Measurements from ENCODE around the gene SPDYA.

SPDYA gene

DNA sequence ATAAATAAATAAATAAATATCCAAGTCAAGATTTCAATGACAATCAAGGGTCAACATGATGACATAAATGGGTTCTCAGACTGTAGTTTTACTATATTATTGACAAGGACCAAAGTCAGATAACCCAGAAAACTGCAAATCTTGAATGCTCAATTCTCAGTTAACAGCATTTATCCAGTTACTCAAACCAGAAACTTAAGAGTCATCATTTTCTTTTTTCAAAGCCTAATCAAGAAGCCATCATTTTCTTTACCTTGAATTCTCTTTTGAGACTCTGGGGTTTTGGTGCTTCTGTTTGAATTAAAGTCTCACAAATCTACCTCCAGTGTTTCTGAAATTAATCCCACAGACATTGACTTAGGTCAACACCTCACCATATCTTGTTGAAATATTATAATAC lies 45.3 kb downstream of the SPDYA start:
- no peak overlapping the region for H3K27ac ChIP-seq
- TF ChIP-seq, protein P1, sequence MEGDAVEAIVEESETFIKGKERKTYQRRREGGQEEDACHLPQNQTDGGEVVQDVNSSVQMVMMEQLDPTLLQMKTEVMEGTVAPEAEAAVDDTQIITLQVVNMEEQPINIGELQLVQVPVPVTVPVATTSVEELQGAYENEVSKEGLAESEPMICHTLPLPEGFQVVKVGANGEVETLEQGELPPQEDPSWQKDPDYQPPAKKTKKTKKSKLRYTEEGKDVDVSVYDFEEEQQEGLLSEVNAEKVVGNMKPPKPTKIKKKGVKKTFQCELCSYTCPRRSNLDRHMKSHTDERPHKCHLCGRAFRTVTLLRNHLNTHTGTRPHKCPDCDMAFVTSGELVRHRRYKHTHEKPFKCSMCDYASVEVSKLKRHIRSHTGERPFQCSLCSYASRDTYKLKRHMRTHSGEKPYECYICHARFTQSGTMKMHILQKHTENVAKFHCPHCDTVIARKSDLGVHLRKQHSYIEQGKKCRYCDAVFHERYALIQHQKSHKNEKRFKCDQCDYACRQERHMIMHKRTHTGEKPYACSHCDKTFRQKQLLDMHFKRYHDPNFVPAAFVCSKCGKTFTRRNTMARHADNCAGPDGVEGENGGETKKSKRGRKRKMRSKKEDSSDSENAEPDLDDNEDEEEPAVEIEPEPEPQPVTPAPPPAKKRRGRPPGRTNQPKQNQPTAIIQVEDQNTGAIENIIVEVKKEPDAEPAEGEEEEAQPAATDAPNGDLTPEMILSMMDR (conservative IDR thresholded peaks at IDR 0.05), result no peak

DNA sequence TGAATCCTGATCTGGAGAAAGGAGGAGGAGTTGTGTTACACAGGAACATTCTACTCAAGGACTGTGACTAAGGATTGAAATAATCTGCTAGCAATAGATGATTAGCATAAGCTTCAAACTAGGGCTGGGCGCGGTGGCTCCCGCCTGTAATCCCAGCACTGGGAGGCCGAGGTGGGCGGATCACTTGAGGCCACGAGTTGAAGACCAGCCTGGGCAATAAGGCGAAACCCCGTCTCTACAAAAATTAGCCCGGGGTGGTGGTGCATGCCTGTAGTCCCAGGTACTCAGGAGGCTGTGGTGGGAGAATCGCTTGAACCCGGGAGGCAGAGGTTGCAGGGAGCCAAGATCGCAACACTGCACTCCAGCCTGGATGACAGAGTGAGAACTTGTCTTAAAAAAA lies 58.0 kb downstream of the SPDYA start:
- no peak overlapping the region for H3K27ac ChIP-seq
- TF ChIP-seq, protein P1 (conservative IDR thresholded peaks at IDR 0.05), result no peak

DNA sequence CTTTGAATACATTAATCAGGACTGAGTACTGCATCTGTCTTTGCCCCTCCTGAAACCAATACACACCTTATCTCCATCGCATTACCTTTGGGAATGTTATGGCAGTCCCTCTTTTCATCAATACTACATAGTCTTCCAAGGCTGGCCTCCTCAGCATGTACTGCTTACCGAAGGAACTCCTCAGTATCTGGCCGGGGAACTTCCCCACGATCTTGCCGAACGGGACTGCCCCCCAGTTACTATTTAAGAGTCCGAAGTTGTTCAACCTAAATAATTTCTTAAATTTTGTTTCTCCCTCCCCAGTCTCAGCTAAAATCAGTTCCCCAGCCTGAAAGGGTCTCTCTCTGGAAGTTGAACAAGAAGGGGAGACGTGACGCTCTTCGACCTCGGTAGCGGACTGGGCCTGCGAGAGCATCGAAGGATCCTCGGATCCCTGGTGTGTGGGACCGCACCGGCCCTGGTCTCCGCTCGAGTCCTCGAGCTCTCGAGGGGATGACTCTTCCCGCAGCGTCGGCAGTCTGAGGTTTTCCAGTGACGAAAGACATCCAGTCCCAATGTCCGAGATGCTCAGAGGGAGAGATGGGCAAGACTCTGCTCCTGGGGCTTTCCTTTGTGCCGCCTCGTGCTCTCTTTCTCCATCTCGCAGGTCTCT lies 59.0 kb downstream of the SPDYA start:
- H3K27ac ChIP-seq, result peak overlapping the region; percentile 74
- TF ChIP-seq, protein P1 (conservative IDR thresholded peaks at IDR 0.05), result no peak

DNA sequence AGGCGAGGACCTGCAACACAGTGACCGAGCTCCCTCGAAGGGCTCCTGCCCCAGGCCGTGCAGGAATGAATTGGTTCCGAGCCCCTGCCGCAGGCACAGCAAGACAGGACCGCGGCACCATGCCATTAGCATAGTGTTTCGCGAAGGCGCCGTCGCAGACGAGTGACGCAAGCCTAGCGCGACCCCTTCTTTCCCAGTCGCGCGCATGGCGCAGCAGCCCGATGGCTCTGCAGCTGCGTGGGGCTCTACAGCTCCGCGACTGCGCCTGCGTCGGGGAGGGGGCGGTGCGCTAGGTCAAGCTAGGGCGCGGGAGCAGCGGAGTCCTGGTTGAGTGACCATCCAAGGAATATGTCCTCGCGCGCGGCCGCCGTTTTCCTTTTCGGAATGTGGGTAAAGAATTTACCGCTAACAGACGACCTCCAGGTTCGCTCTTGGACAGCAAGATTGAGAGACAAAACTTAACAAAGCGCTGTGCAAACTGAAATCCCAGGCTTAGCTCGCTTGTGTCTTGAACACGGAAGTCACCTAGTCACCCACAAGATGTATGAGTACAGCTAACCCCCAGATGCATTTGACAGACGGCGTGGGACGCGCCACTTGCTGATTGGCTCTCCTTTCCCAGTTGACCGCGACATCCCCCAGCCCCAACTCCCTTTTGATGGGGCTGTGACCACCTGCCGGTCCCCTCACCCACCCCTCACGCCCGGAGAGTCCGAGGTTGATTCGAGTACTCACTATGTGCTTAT lies 59.7 kb downstream of the SPDYA start, which contains the start of gene TRMT61B:
TSS of gene TRMT61B (minus strand) at position 164 of the 746 bp plus-strand sequence. CDS start at position 132, 32 bp downstream.
- TF ChIP-seq, protein P1 (conservative IDR thresholded peaks at IDR 0.05), result no peak

DNA sequence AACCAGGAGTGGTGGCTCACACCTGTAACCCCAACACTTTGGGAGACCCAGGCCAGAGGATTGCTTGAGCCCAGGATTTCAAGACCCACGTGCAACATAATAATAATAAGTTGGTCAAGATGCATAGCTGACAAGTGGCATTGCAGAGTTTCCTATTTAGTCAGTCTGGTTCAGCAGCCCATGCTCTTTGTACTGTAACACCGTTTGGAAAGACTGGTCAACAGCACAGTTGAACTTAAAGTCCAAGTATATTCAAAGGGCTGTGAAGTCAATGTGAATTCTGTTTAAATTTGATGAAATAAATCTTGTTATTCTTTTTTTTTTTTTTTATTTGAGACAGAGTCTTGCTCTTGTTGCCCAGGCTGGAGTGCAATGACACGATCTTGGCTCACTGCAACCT lies 61.0 kb downstream of the SPDYA start:
- H3K27ac ChIP-seq, result no peak overlapping the region
- TF ChIP-seq, protein P1 (conservative IDR thresholded peaks at IDR 0.05), result no peak

More for the DNA sequence above, 59.7 kb downstream of the SPDYA start, which contains the start of gene TRMT61B:
- H3K27ac ChIP-seq, result peak within 1 kb of the TSS; percentile 74

DNA sequence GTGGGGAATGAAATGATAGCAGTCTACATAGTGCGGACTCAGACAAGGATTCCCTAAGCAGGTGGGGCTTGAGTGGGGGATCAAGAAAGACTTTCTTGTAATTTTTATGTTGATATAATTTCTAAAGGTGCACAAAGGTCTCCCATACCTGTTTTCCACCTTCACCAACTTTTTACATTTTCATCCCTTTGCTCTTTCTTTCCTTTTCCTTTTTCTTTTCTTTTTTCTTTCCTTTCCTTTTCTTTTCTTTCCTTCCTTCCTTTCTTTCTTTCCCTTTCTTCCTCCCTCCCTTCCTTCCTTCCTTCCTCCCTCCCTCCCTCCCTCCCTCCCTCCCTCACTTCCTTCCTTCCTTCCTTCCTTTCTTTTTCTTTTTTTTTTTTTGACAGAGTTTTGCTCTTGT lies 69.6 kb downstream of the SPDYA start:
- TF ChIP-seq, protein P1 (conservative IDR thresholded peaks at IDR 0.05), result no peak
- H3K27ac ChIP-seq, result no peak overlapping the region

DNA sequence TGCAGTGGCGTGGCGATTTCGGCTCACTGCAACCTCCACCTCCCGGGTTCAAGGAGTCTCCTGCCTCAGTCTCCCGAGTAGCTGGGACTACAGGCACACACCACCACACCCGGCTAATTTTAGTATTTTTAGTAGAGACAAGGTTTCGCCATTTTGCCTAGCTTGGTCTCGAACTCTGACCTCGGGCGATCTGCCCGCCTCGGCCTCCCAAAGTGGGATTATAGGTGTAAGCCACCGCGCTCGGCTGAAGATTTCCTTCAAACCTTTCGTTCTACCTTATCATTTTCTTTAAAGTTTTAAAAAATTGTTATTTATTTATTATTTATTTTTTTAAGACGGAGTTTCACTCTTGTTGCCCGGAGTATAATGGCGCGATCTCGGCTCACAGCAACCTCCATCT lies 82.9 kb downstream of the SPDYA start:
- TF ChIP-seq, protein P1 (conservative IDR thresholded peaks at IDR 0.05), result no peak
- no peak overlapping the region for H3K27ac ChIP-seq
